Measurements from ENCODE around the gene LYPD4. TPM values are rescaled to one million over a fixed set of nuclear protein-coding genes. Genes with fewer than 3 reads are reported as not detected.
A peak's percentile ranks its signal among the peaks of the same experiment; 100 is the strongest.

LYPD4 gene
- polyA plus RNA-seq (ENCODE audit: insufficient read length in 4 of 4): not detected

- DNase-seq (ENCODE audit: low read depth in 4 of 4, low spot score in 3 of 4): no peak
Measured at GRCh38 chr19:41844601-41845000, at the start of gene LYPD4. TSS of gene LYPD4 (minus strand) at chr19:41844683. CDS start at chr19:41839285, 5,398 bp downstream.

- no peak for DNase-seq (ENCODE audit: low read depth in 4 of 4, low spot score in 3 of 4)
Measured at GRCh38 chr19:41893899-41894298, 49.4 kb upstream of the LYPD4 start.

- DNase-seq (ENCODE audit: low read depth in 4 of 4, low spot score in 3 of 4): no peak
Measured at GRCh38 chr19:41892173-41892902, 47.9 kb upstream of the LYPD4 start.

- DNase-seq (ENCODE audit: low read depth in 4 of 4, low spot score in 3 of 4): no peak
Measured at GRCh38 chr19:41890936-41891335, 46.5 kb upstream of the LYPD4 start.

- DNase-seq (ENCODE audit: low read depth in 4 of 4, low spot score in 3 of 4): no peak
Measured at GRCh38 chr19:41889896-41890295, 45.4 kb upstream of the LYPD4 start.

GRCh38 chr19:41888926-41889325 is 44.4 kb upstream of the LYPD4 start:
- no peak for DNase-seq (ENCODE audit: low read depth in 4 of 4, low spot score in 3 of 4)

- no peak for DNase-seq (ENCODE audit: low read depth in 4 of 4, low spot score in 3 of 4)
Measured at GRCh38 chr19:41887711-41888382, 43.4 kb upstream of the LYPD4 start.

- no peak for DNase-seq (ENCODE audit: low read depth in 4 of 4, low spot score in 3 of 4)
Measured at GRCh38 chr19:41886761-41887710, 42.6 kb upstream of the LYPD4 start.

GRCh38 chr19:41883821-41884733 is 39.6 kb upstream of the LYPD4 start:
- DNase-seq (ENCODE audit: low read depth in 4 of 4, low spot score in 3 of 4): peak; percentile 77 to 87 (median 81)

GRCh38 chr19:41883463-41883820 is 39.0 kb upstream of the LYPD4 start:
- DNase-seq (ENCODE audit: low read depth in 4 of 4, low spot score in 3 of 4): no peak

- DNase-seq (ENCODE audit: low read depth in 4 of 4, low spot score in 3 of 4): no peak
Measured at GRCh38 chr19:41882568-41883462, 38.3 kb upstream of the LYPD4 start, which contains the start of gene ARHGEF1. TSS of gene ARHGEF1 (plus strand) at chr19:41883184. CDS start at chr19:41888083, 4,899 bp downstream.

GRCh38 chr19:41880329-41880708 is 35.8 kb upstream of the LYPD4 start:
- no peak for DNase-seq (ENCODE audit: low read depth in 4 of 4, low spot score in 3 of 4)

- DNase-seq (ENCODE audit: low read depth in 4 of 4, low spot score in 3 of 4): no peak
Measured at GRCh38 chr19:41879670-41880328, 35.3 kb upstream of the LYPD4 start.

- no peak for DNase-seq (ENCODE audit: low read depth in 4 of 4, low spot score in 3 of 4)
Measured at GRCh38 chr19:41879080-41879479, 34.6 kb upstream of the LYPD4 start.

GRCh38 chr19:41877916-41878905 is 33.7 kb upstream of the LYPD4 start:
- DNase-seq (ENCODE audit: low read depth in 4 of 4, low spot score in 3 of 4): no peak

- no peak for DNase-seq (ENCODE audit: low read depth in 4 of 4, low spot score in 3 of 4)
Measured at GRCh38 chr19:41876847-41877832, 32.7 kb upstream of the LYPD4 start, which contains the start of gene CD79A. TSS of gene CD79A (plus strand) at chr19:41877279. CDS start at chr19:41877305, 26 bp downstream.

Measured in left renal pelvis (tissue), 4 donors.